Esophagus muscularis mucosa (tissue), 4 donors: ENCODE data around the gene FAT1. TPM values are rescaled to one million over a fixed set of nuclear protein-coding genes. Genes with fewer than 3 reads are reported as not detected.

Experiments used
- DNase-seq: peaks from one replicate; pipeline ENCODE4 v3.0.0-alpha.2; 2017; ENCODE audit errors: extremely low spot score
- H3K27ac ChIP-seq, 4 donors: fragments of 200-600 bp; sonication (generic); replicated peaks in 1 of 4; 1 replicate in 3 of 4; 2 replicates in 1 of 4; pipeline ENCODE4 v1.5.1; 2016 to 2019; ENCODE audit warnings: mild to moderate bottlenecking in 1 of 4
- H3K27me3 ChIP-seq, 4 donors: fragments of 200-600 bp; sonication (generic); one replicate each; pipeline versions ENCODE4 v1.5.1 to v1.6.0; 2016 to 2019
- H3K36me3 ChIP-seq, 4 donors: fragments of 200-600 bp; sonication (generic); one replicate each; pipeline ENCODE4 v1.5.1; 2016 to 2019
- H3K4me1 ChIP-seq, 4 donors: fragments of 200-600 bp; sonication (generic); one replicate each; pipeline ENCODE4 v1.5.1; 2016 to 2019
- H3K4me3 ChIP-seq, 4 donors: fragments of 200-600 bp; sonication (generic); 1 replicate in 2 of 4; 2 replicates in 2 of 4; pipeline ENCODE4 v1.5.1; 2016 to 2019; ENCODE audit warnings: mild to moderate bottlenecking in 4 of 4, moderate library complexity in 1 of 4
- H3K9me3 ChIP-seq, 4 donors: fragments of 200-600 bp; sonication (generic); 1 replicate in 3 of 4; 2 replicates in 1 of 4; pipeline ENCODE4 v1.5.1; 2016 to 2019
- CTCF ChIP-seq, 3 experiments: fragments of 200-600 bp in 2 of 3; fragments of 450-650 bp in 1 of 3; sonication (generic) in 2 of 3; IDR thresholded peaks; one replicate each; pipeline ENCODE4 v1.5.1; 2017 to 2019; ENCODE audit warnings: antibody characterized with exemption in 3 of 3, mild to moderate bottlenecking in 2 of 3, moderate library complexity in 1 of 3
- EP300 ChIP-seq: sonication (generic); formaldehyde crosslinking; IDR thresholded peaks from one replicate; pipeline ENCODE4 v1.6.1; 2017; ENCODE audit warnings: antibody characterized with exemption
- POLR2A ChIP-seq: fragments of 450-650 bp; IDR thresholded peaks from one replicate; pipeline ENCODE4 v1.6.1; 2017; ENCODE audit warnings: antibody characterized with exemption, moderate library complexity, mild to moderate bottlenecking, low read depth
- POLR2AphosphoS5 ChIP-seq, 2 donors: sonication (generic); formaldehyde crosslinking; IDR thresholded peaks; one replicate each; pipeline ENCODE4 v1.6.1; 2017; ENCODE audit warnings: antibody characterized with exemption in 2 of 2
- WGBS: methylation state at CpG from one replicate; pipeline ENCODE4 v1.1.5; 2018; 5-methylcytosine and 5-hydroxymethylcytosine counted together
- intact Hi-C: fragments of 100-400 bp; cut with DNase I; formaldehyde crosslinking; loops from one replicate; pipeline ENCODE4 v1.15.1; 2023
- total RNA-seq, 4 donors: library from RNA; depleted of rRNA; stranded (reverse); fragments of >200 nt; gene quantifications; one replicate each; pipeline versions ENCODE4 v1.1.0 to v1.2.1, GENCODE V29; 2016

FAT1 gene
- total RNA-seq, 4 donors from 2014 or later: 145 to 244 (median 200) TPM

- H3K36me3 ChIP-seq: peaks cover 12 to 55% (median 44%) of the 10 kb centered on the region in 4 donors
- DNase-seq: peak; percentile 29
- H3K27ac ChIP-seq: no peak overlapping the region
- no peaks in the 10 kb centered on the region for H3K9me3 ChIP-seq
- no peak overlapping the region for H3K4me3 ChIP-seq
- 83% methylated on average over 9 of the region's 10 CpGs for WGBS
- TF ChIP-seq CTCF (IDR thresholded peaks at IDR 0.05): no peak
- no peak for TF ChIP-seq POLR2AphosphoS5 (IDR thresholded peaks at IDR 0.05)
- no peak for TF ChIP-seq EP300
- TF ChIP-seq POLR2A: no peak
- H3K4me1 ChIP-seq: peaks cover 4 to 12% (median 9%) of the 10 kb centered on the region in 4 donors
- intact Hi-C loops: no loop called here
- H3K27me3 ChIP-seq: no peaks in the 10 kb centered on the region
Measured at GRCh38 chr4:186627226-186627865, 96.3 kb downstream of the FAT1 start.

GRCh38 chr4:186624951-186625350 lies 98.7 kb downstream of the FAT1 start:
- H3K9me3 ChIP-seq: no peaks in the 10 kb centered on the region
- DNase-seq: no peak
- peaks cover 20 to 52% (median 41%) of the 10 kb centered on the region in 4 donors for H3K36me3 ChIP-seq
- H3K4me1 ChIP-seq: peaks cover 4 to 12% (median 9%) of the 10 kb centered on the region in 4 donors
- H3K27ac ChIP-seq: no peak overlapping the region
- TF ChIP-seq CTCF (IDR thresholded peaks at IDR 0.05): no peak
- TF ChIP-seq EP300: no peak
- no peak for TF ChIP-seq POLR2AphosphoS5 (IDR thresholded peaks at IDR 0.05)
- TF ChIP-seq POLR2A: no peak
- intact Hi-C loops: no loop called here
- H3K4me3 ChIP-seq: no peak overlapping the region
- no peaks in the 10 kb centered on the region for H3K27me3 ChIP-seq
- 75% methylated on average over 1 of the region's 1 CpG for WGBS

DNA sequence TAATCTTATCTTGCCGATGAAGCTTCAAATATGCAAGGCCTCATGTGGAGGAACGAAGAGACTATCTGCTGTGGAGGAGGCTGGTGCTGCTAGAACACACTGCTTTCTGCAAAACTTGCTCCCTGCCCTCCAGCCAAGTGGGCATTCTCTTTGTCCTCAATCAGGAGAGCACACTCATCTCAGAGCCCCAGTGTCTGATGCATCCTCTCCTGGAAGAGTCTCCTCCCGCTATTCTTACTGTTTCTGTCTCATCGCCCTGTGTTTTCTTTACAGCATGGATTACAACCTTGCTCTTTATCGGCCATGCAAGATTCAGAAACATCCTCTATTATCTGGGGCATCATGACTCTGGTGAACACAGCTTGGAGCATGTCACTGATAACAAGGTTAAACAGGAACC lies 100.1 kb downstream of the FAT1 start:
- DNase-seq: peak; percentile 26
- peaks cover 20 to 56% (median 40%) of the 10 kb centered on the region in 4 donors for H3K36me3 ChIP-seq
- TF ChIP-seq CTCF (IDR thresholded peaks at IDR 0.05) (no peak), EP300 (no peak), POLR2AphosphoS5 (IDR thresholded peaks at IDR 0.05) (no peak), POLR2A (no peak)
- peaks cover 4 to 12% (median 9%) of the 10 kb centered on the region in 4 donors for H3K4me1 ChIP-seq
- H3K9me3 ChIP-seq: no peaks in the 10 kb centered on the region
- H3K4me3 ChIP-seq: no peak overlapping the region
- H3K27me3 ChIP-seq: no peaks in the 10 kb centered on the region
- 98% methylated on average over 5 of the region's 5 CpGs for WGBS
- no peak overlapping the region for H3K27ac ChIP-seq
- intact Hi-C loops: no loop called here

DNA sequence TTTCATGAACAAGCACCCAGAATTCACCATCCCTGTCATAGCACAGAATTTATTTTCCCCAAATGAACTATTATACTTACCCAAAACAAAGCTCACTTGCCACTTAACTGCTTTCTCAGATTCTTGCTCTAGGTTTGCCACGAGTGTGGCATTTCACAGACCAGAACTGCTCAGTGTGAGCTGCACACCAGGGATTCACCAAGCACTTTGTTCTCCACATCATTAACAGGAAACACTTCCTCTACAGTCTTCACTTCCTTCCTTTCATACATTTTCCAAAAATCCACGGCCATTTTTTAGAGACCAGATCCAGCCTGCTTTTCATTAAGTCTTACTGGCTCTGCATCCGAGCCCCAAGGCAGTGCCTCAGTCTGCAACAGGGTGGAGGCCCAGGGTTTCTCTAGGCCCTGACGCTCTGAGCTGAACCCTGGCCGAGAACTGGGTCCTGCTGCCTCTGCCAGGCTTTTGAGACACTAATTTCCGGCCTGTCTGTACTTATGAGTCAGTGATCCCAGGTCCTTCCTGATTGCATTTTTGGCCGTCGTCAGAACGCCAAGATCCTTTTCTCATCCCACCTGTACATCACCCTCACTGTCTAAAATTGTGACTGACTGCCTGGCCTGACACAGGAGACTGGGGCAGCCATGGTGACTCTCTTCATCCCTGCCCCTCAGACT lies 100.7 kb downstream of the FAT1 start:
- WGBS: 74% methylated on average over 9 of the region's 9 CpGs
- peaks cover 4 to 12% (median 9%) of the 10 kb centered on the region in 4 donors for H3K4me1 ChIP-seq
- no peak overlapping the region for H3K4me3 ChIP-seq
- TF ChIP-seq CTCF (IDR thresholded peaks at IDR 0.05) (no peak), EP300 (no peak), POLR2A (no peak), POLR2AphosphoS5 (IDR thresholded peaks at IDR 0.05) (no peak)
- H3K36me3 ChIP-seq: peaks cover 13 to 52% (median 33%) of the 10 kb centered on the region in 4 donors
- intact Hi-C loops: no loop called here
- no peaks in the 10 kb centered on the region for H3K27me3 ChIP-seq
- no peak overlapping the region for H3K27ac ChIP-seq
- peak; percentile 45 for DNase-seq
- H3K9me3 ChIP-seq: no peaks in the 10 kb centered on the region
